ENCODE measurements around the gene BAHCC1. TPM values are rescaled to one million over a fixed set of nuclear protein-coding genes. Genes with fewer than 3 reads are reported as not detected.

Gene BAHCC1
- 1.8 and 4.0 TPM in 2 replicates for total RNA-seq

DNA sequence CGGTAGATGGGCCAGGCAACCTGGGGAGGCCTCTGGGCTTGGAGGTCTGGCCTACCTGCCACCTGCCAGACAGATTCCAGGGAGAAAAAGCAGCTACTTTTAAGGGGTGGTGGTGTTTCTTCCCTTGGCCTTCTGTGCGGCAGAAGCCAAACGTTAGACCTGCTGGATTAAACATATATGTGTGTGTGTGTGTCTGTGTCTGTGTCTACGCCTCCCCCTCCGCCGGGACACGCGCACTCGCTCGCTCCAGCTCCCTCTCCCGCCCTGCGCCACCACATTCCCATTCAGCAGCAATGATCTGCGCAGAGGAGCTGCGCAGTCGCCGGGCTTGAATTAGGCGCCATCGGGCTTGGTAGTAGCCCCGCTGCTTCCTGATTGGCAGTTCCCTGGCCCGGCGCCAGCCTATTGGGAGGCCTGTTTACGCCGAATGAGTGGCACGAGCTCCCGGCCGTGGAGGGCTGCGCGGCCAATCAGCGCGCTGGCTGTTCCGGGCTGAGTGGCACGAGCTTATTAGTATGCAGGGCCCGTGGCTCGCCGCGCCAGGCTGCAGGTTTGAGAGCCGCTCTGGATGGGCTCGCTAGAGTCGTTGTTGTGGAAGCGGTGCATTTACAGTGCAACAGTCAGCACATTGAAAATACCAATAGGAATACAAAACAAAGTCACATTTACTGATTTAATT is at the start of gene BAHCC1:
BAHCC1 (plus strand) TSS at position 537 of the 679 bp plus-strand sequence. CDS start 4,283 bp downstream, outside the sequence.

DNA sequence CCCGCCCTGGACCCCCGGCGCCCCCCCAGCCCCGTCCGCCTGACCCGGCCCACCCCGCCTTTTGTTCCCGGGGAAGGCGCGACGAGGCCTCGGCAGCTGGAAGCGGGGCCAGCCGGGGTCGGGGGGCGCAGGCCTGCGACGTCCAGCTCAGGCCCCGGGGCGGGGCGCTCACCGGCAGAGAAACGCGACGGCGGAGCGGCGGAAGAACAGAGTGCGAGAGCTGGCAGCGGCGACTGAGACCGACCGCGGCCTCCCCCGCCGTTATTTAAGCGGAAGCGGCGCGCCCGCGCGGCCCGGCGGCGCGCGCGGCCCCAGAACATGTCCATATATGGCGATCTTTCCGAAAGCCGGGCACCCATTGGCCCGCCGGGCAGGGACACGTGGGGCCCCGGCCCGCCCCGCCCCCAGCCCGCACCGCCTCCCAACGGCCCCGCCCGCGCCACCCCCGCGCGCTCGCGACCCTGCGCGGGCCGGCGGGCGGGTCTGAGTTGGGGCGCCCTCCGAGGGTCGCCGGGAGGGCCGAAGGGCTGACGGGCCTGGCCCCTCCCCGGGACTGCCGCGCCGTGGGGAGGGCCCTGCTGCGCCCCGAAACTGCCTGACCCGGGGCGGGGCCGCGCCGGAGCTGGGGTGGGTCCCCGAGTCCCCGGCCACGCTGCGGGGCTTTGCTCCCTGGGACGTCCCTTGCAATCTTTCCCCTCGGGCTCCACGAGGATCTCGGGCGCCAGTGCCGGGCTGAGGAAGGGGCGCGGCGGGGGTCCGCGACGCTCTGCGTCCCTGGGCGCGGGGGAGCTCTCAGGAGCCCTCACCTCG is 117.5 kb downstream of the BAHCC1 start, which contains the start of gene ACTG1:
ACTG1 (minus strand) TSS at position 238 of the 810 bp plus-strand sequence. CDS start 445 bp downstream, outside the sequence.

Other genes with a start within 250 kb of the BAHCC1 start
- gene PVALEF, start 229.9 kb upstream of the BAHCC1 start, total RNA-seq = not detected in 2 replicates
- gene AATK, start 229.2 kb upstream of the BAHCC1 start, total RNA-seq = 0.27 and 0.62 TPM in 2 replicates
- 8.4 and 11.5 TPM in 2 replicates for gene CEP131, start 172.5 kb upstream of the BAHCC1 start, total RNA-seq
- 17.8 and 20.0 TPM in 2 replicates for gene TEPSIN, start 156.4 kb upstream of the BAHCC1 start, total RNA-seq
- gene NDUFAF8, start 156.1 kb upstream of the BAHCC1 start, total RNA-seq = 70.2 and 115 TPM in 2 replicates
- 41.1 and 50.4 TPM in 2 replicates for gene SLC38A10, start 100.2 kb upstream of the BAHCC1 start, total RNA-seq
- 5,856 and 6,691 TPM in 2 replicates for gene ACTG1, start 117.3 kb downstream of the BAHCC1 start, total RNA-seq
- not detected in 2 replicates for gene FSCN2, start 132.9 kb downstream of the BAHCC1 start, total RNA-seq
- 30.0 and 30.6 TPM in 2 replicates for gene FAAP100, start 156.9 kb downstream of the BAHCC1 start, total RNA-seq
- gene NPLOC4, start 241.7 kb downstream of the BAHCC1 start, total RNA-seq = 44.7 and 53.7 TPM in 2 replicates
- 0.49 TPM in 1 of 2 replicates, not detected in the other for gene TSPAN10, start 241.7 kb downstream of the BAHCC1 start, total RNA-seq